RWPE1 (cell line): ENCODE results near the gene DSTN.

ENCODE experiments used
- CTCF ChIA-PET: fragments of 350-600 bp; sonication (Branson Sonifier 250); formaldehyde crosslinking; extraction: SDS; loops from one replicate; lab custom pipeline; 2021; lab: Yijun Ruan, JAX
- POLR2A ChIA-PET: fragments of 400-600 bp; formaldehyde crosslinking; extraction: SDS; loops from one replicate; lab custom pipeline; 2020; ENCODE audit warnings: antibody characterized with exemption; ENCODE audit not compliant: low non-redundant PET; lab: Yijun Ruan, JAX
- DNase-seq: peaks from one replicate; pipeline ENCODE4 v3.0.0; 2012; ENCODE audit warnings: low spot score
- H3K27ac ChIP-seq: fragments of 450-650 bp; 2 replicates; pipeline ENCODE4 v1.5.1; 2017
- CTCF ChIP-seq: fragments of 450-650 bp; conservative IDR thresholded peaks from 2 replicates; pipeline ENCODE4 v1.5.1; 2017; ENCODE audit warnings: low read depth, mild to moderate bottlenecking

Gene DSTN

GRCh38 chr20:17621229-17621968 lies 51.5 kb downstream of the DSTN start:
- H3K27ac ChIP-seq, result peak overlapping the region; percentile 6
- TF ChIP-seq CTCF, result no peak
- ChIA-PET POLR2A (no interaction called here), CTCF (no interaction called here)
- no peak for DNase-seq

GRCh38 chr20:17622086-17622850 lies 52.4 kb downstream of the DSTN start:
- ChIA-PET POLR2A (no interaction called here), CTCF (no interaction called here)
- no peak for TF ChIP-seq CTCF
- DNase-seq, result no peak
- H3K27ac ChIP-seq, result no peak overlapping the region; the same call in none of the 2 replicates

- ChIA-PET POLR2A (no interaction called here), CTCF (no interaction called here)
- DNase-seq, result no peak
- H3K27ac ChIP-seq, result no peak overlapping the region; the same call in 1 of the 2 replicates
- TF ChIP-seq CTCF, result no peak
Measured at GRCh38 chr20:17622851-17623508, 53.1 kb downstream of the DSTN start.

- no peak overlapping the region for H3K27ac ChIP-seq
- ChIA-PET CTCF (interaction anchor here (0.6 kb wide), 1 partner anchor 803 kb away, joined by 3 read pairs; no protein-coding TSS in a partner anchor), POLR2A (no interaction called here)
Measured at GRCh38 chr20:17624070-17624469, 54.2 kb downstream of the DSTN start.

GRCh38 chr20:17624551-17625245 lies 54.8 kb downstream of the DSTN start:
- TF ChIP-seq CTCF, result no peak
- POLR2A ChIA-PET, result interaction anchor here (0.5 kb wide), 2 partner anchors 15 to 53 kb away, joined by 3 to 8 read pairs; no protein-coding TSS in a partner anchor
- CTCF ChIA-PET, result no interaction called here
- no peak for DNase-seq
- peak overlapping the region; percentile 7; the same call in 1 of the 2 replicates for H3K27ac ChIP-seq

More at GRCh38 chr20:17624070-17624469, 54.2 kb downstream of the DSTN start:
- TF ChIP-seq CTCF, result no peak
- no peak for DNase-seq
